ENCODE measurements around the gene YPEL3. TPM values are rescaled to one million over a fixed set of nuclear protein-coding genes. Genes with fewer than 3 reads are reported as not detected.

Gene YPEL3
- total and polyA plus RNA-seq, 2 donors (not counting 3 experiments of a cell fraction or from before 2014, with no cell fraction given), result 46.1 to 78.0 TPM

- no peaks in the 10 kb centered on the region for H3K36me3 ChIP-seq (ENCODE audit: control insufficient read depth in 2 of 2, extremely low read depth in 1 of 2, insufficient read depth in 2 of 2, low read length in 2 of 2)
- no peak for TF ChIP-seq EZH2 (IDR thresholded peaks at IDR 0.05; ENCODE audit: borderline replicate concordance, low read depth, low read length, severe bottlenecking)
- TF ChIP-seq FOS (IDR thresholded peaks at IDR 0.05; ENCODE audit: borderline replicate concordance, insufficient read depth, low read length), result no peak
- no peak overlapping the region for H3K27ac ChIP-seq (ENCODE audit: insufficient read depth, low read depth, low read length)
- intact Hi-C loops (cut with micrococcal nuclease), result no loop called here
- DNase-seq (ENCODE audit: low read depth, low spot score), result no peak
- no peaks in the 10 kb centered on the region for H3K79me2 ChIP-seq (ENCODE audit: control insufficient read depth, insufficient read depth, low read length)
- BruUV-seq (replicated peaks), result no TSS peak
- no peak overlapping the region for H2AFZ ChIP-seq (ENCODE audit: low read depth, low read length)
- no peaks in the 10 kb centered on the region for H3K4me1 ChIP-seq (ENCODE audit: control insufficient read depth, extremely low read depth, insufficient read depth, low read length)
- no peak for FAIRE-seq
- no peaks in the 10 kb centered on the region for H3K27me3 ChIP-seq (ENCODE audit: control insufficient read depth in 2 of 2, insufficient read depth in 2 of 2, low read length in 2 of 2)
- no peaks in the 10 kb centered on the region for H3K9me1 ChIP-seq (replicated peaks; ENCODE audit: control insufficient read depth, extremely low read depth, insufficient read depth, low read length)
- POLR2A ChIA-PET, result no interaction called here
- no peak overlapping the region for H3K4me3 ChIP-seq (replicated peaks in 1 of 3; ENCODE audit: insufficient read depth in 1 of 3, low read depth in 1 of 3, low read length in 3 of 3)
- H3K9me3 ChIP-seq (replicated peaks; ENCODE audit: control insufficient read depth, insufficient read depth, low read length), result no peaks in the 10 kb centered on the region
- no peak overlapping the region for H3K9ac ChIP-seq (replicated peaks; ENCODE audit: extremely low read depth, insufficient read depth, low read length)
- H4K20me1 ChIP-seq (replicated peaks; ENCODE audit: control insufficient read depth, extremely low read depth, insufficient read depth, low read length), result no peaks in the 10 kb centered on the region
- H3K4me2 ChIP-seq (ENCODE audit: insufficient read depth, low read length), result no peak overlapping the region
- CTCF ChIA-PET, result interaction anchor here (0.6 to 1.2 kb wide), 3 partner anchors 16 to 455 kb away, joined by 3 to 4 read pairs (median 3); no protein-coding TSS in a partner anchor
- dilution Hi-C loops (cut with MboI; ENCODE audit: extremely low pct_ligation_motif_present, low sequenced_read_pairs), result no loop called here
Measured at GRCh38 chr16:30142672-30143346, 46.8 kb upstream of the YPEL3 start.

- no peak for TF ChIP-seq JUN (IDR thresholded peaks at IDR 0.05; ENCODE audit: borderline replicate concordance, insufficient read depth, insufficient read length, low read depth)
- no peak for TF ChIP-seq POLR2AphosphoS5 (IDR thresholded peaks at IDR 0.05; ENCODE audit: insufficient read depth, low read depth, low read length)
- no peak for TF ChIP-seq EZH2 (IDR thresholded peaks at IDR 0.05; ENCODE audit: borderline replicate concordance, low read depth, low read length, severe bottlenecking)
- TF ChIP-seq MAX (IDR thresholded peaks at IDR 0.05; ENCODE audit: insufficient read depth, insufficient read length), result no peak
- TF ChIP-seq GATA2 (IDR thresholded peaks at IDR 0.05; ENCODE audit: insufficient read depth, insufficient read length, low read depth, low read length), result no peak
- TF ChIP-seq MYC (IDR thresholded peaks at IDR 0.05; ENCODE audit: low read depth, low read length), result no peak
- TF ChIP-seq POLR2A (IDR thresholded peaks at IDR 0.05; ENCODE audit: low read depth, low read length), result no peak
- no peak for TF ChIP-seq FOS (IDR thresholded peaks at IDR 0.05; ENCODE audit: borderline replicate concordance, insufficient read depth, low read length)
- no peaks in the 10 kb centered on the region for H3K79me2 ChIP-seq (ENCODE audit: control insufficient read depth, insufficient read depth, low read length)
- no peak for FAIRE-seq
- no peak for DNase-seq (ENCODE audit: low read depth, low spot score)
- no peaks in the 10 kb centered on the region for H3K4me1 ChIP-seq (ENCODE audit: control insufficient read depth, extremely low read depth, insufficient read depth, low read length)
- no peaks in the 10 kb centered on the region for H4K20me1 ChIP-seq (replicated peaks; ENCODE audit: control insufficient read depth, extremely low read depth, insufficient read depth, low read length)
- dilution Hi-C loops (cut with MboI; ENCODE audit: extremely low pct_ligation_motif_present, low sequenced_read_pairs), result no loop called here
- intact Hi-C loops (cut with micrococcal nuclease), result no loop called here
- no peaks in the 10 kb centered on the region for H3K9me3 ChIP-seq (replicated peaks; ENCODE audit: control insufficient read depth, insufficient read depth, low read length)
- no peak overlapping the region for H3K4me3 ChIP-seq (replicated peaks in 1 of 3; ENCODE audit: insufficient read depth in 1 of 3, low read depth in 1 of 3, low read length in 3 of 3)
- CTCF ChIA-PET, result interaction anchor here (0.7 to 0.9 kb wide), 2 partner anchors 8 to 457 kb away, joined by 3 to 5 read pairs; no protein-coding TSS in a partner anchor
- H3K9ac ChIP-seq (replicated peaks; ENCODE audit: extremely low read depth, insufficient read depth, low read length), result no peak overlapping the region
- no peaks in the 10 kb centered on the region for H3K9me1 ChIP-seq (replicated peaks; ENCODE audit: control insufficient read depth, extremely low read depth, insufficient read depth, low read length)
- no peak overlapping the region for H3K4me2 ChIP-seq (ENCODE audit: insufficient read depth, low read length)
- no peak overlapping the region for H3K27ac ChIP-seq (ENCODE audit: insufficient read depth, low read depth, low read length)
- no TSS peak for BruUV-seq (replicated peaks)
- H3K27me3 ChIP-seq (ENCODE audit: control insufficient read depth in 2 of 2, insufficient read depth in 2 of 2, low read length in 2 of 2), result no peaks in the 10 kb centered on the region
- no peaks in the 10 kb centered on the region for H3K36me3 ChIP-seq (ENCODE audit: control insufficient read depth in 2 of 2, extremely low read depth in 1 of 2, insufficient read depth in 2 of 2, low read length in 2 of 2)
- H2AFZ ChIP-seq (ENCODE audit: low read depth, low read length), result no peak overlapping the region
- POLR2A ChIA-PET, result no interaction called here
Measured at GRCh38 chr16:30141750-30142149, 45.7 kb upstream of the YPEL3 start.

All from endothelial cell of umbilical vein (primary cell).